ENCODE data around the gene MAPK8IP1.
"Not testable (repeated sequence)": the region's sequence is repeated elsewhere in the genome, so short reads cannot be mapped to it uniquely, and the experiment has no call there.

Gene MAPK8IP1

DNA sequence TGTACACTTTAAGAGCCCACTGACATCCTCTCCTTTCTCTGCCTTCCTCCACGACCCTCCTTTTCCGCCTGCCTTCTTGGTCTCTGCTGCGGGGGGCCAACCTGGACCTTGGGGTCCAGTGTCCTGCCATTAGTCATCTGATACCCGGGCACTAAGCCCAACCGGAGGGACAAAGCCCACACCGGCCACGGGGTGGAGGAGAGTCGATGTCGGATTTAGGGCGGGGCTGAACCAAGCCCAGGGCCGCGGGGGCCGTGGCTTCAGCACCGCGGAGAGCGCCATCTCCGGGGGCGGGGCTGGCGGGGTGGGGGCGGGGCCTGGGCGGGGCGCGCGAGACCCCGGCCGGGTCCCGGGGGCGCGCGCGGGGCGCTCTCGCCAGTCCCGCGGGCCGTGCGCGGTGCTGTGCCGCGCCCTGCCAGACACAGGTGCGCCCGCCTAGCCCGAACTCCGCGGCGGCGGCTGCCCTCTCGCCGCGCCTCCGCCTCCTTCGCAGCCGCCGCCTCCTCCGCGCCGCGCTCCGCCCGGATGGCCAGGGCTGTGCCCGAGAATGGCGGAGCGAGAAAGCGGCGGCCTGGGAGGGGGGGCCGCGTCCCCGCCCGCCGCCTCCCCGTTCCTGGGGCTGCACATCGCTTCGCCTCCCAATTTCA is at the start of gene MAPK8IP1:
MAPK8IP1 (plus strand) TSS at position 378 of the 647 bp plus-strand sequence; CDS start at position 548, 170 bp downstream.
- DNase-seq: peak; percentile 54

DNA sequence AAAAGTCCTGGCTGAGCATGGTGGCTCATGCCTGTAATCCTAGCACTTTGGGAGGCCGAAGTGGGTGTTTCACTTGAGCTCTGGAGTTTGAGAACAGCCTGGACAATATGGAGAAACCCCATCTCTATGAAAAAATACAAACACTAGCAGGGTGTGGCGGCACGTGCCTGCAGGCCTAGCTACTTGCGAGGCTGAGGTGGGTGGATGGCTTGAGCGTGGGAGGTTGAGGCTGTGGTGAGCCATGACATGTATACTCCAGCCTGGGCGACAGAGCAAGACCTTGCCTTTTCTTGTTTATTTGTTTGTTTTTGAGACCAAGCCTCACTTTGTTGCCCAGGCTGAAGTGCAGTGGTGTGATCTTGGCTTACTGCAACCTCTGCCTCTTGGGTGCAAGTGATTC is 46.2 kb upstream of the MAPK8IP1 start:
- no peak for DNase-seq

DNA sequence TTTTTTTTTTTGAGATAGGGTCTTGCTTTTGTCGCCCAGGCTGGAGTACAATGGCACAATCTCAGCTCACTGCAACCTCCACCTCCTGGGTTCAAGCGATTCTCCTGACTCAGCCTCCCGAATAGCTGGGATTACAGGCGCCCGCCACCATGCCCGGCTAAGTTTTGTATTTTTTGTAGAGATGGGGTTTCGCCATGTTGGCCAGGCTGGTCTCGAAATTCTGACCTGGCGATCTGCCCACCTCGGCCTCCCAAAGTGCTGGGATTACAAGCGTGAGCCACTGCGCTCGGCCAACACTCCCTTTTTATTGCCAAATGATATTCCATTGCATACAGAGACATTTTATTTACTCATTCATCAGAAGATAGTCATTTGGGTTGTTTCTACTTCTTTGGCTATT is 45.2 kb upstream of the MAPK8IP1 start:
- DNase-seq: not testable (repeated sequence)

DNA sequence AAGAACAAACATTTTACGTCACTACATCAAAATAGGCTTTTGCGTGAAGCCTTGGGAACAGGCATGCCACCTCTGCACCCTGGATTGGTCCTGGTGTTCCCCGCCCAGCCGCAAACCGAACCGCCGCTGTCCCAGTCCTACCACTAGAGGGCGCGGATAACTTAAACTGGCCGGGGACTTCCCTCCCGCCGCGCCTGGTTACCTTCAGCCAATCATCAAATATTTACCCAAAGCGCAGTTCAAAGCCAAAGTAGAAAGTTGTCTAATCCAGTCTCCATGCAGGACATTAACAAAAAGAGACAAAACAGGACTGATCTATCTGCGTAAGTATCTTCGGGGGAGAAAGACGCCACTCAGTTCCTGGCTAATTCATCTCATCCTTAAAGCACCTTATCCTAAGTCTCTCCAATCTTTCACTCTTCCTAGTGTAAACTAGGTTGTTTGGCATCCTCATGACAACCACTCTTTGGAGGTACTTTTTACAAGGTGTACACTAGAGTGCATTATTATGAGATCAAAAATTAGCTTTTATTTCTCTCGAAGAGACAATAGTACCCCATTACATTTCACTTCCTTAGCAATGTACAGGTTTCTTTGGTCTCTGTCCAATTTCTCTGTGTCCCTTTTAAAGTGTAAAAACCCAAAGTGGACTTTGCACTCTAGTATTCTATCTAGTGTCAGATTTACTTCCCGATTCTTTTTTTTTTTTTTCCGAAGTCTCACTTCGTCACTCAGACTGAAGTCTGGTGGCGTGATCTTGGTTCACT is 42.1 kb upstream of the MAPK8IP1 start:
- DNase-seq: peak; percentile 80

GRCh38 chr11:45844822-45845578 is 40.5 kb upstream of the MAPK8IP1 start:
- no peak for DNase-seq

GRCh38 chr11:45846174-45846675 is 39.2 kb upstream of the MAPK8IP1 start:
- no peak for DNase-seq

GRCh38 chr11:45846974-45847910 is 38.2 kb upstream of the MAPK8IP1 start, which contains the start of gene CRY2:
TSS of gene CRY2 (plus strand) at chr11:45847475. CDS start at chr11:45847491, 16 bp downstream.
- DNase-seq: peak; percentile 99

- peak; percentile 15 for DNase-seq
These were observed 37.5 kb upstream of the MAPK8IP1 start for GRCh38 chr11:45847911-45848316.

DNA sequence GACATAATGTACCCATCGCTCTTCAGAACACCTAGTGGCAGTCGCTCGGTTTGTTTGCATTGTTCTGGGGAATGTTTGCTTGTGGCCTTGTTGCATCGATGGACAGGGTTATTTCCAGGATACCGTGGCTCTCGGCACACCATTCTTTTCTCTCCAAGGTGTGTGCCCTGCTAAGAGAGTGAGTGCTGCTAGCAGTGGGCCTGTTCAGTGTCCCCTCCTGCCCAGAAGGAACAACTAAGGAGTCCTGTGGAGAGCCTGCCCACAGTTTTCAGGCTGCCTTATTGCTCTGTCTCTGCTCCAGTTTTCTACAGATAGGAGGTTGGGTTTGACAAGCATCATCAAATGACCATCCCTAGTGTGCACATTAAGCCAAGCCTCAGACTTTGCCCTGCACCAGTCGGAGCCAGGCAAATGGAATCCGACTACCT is 36.8 kb upstream of the MAPK8IP1 start:
- DNase-seq: no peak

- DNase-seq: no peak
These were observed 35.0 kb upstream of the MAPK8IP1 start for GRCh38 chr11:45850446-45850845.

DNA sequence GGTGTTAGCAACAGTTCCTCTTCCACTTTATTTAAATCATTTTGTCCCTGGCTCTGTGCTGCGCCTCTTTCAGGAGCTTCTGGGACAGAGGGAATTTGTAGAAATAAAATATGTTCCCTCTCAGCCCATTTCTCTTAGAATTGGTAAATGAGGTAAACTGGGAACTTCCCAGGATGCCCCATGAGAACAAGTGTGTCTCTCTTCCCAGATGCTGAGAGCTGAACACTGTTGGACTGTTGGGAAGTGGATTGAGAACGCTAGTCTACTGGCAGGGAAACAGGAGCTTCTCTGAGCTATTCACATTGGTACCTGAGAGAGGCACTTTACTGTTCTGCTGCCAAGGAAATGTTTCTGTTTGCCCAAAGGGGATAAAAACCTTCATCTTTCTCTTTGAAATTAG is 34.2 kb upstream of the MAPK8IP1 start:
- DNase-seq: no peak

DNA sequence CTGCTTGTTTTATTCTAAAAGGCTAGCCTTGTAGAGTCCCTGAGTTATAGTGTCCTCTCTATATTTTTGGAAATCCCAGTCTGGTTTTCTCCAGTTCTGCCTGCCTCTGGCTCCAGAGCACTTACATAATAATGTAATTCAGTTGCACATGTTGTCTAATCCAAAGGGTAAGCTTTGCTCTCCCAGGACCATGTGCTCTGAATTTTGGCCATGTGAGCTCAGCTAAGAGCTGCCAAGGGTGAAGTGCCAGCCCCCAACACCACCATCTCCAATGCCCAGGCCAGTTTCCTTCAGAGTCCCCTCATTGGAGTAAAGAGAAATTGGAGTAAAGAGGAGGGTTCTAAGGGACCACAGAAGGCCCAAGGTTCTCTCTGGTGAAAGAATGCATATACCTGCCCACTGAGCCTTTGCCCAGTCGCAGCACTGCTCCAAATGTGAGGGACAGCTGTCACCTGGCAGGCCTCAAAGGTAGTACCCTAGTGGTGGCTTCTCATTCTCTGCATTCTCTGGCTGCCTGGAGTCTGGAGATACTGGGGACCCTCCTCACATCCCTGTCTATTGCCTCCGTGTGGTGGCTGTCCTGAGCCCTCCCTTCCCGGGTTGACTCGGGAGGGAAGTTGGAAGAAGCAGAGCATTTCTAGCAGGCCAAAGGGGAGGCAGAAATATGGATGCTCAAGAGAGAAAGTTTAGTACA is 33.3 kb upstream of the MAPK8IP1 start:
- DNase-seq: no peak

DNA sequence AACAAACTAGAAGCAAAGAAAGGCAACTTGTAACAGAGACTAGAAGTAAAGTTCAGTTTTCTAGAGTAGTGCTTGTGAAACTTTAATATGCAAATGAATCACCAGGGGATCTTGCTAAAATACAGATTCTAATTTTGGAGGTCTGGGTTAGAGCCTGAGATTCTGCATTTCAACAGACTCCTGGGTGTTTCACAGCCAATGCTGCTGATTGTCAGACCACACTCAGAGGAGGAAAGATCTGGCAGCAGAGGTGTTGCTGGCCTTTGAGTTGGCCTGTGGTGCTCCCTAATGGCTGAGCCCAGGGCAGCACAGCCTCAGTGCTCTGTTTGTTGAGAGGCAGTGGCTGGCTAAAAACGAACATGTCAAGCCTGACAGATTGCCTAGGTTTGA is 32.7 kb upstream of the MAPK8IP1 start:
- no peak for DNase-seq

DNA sequence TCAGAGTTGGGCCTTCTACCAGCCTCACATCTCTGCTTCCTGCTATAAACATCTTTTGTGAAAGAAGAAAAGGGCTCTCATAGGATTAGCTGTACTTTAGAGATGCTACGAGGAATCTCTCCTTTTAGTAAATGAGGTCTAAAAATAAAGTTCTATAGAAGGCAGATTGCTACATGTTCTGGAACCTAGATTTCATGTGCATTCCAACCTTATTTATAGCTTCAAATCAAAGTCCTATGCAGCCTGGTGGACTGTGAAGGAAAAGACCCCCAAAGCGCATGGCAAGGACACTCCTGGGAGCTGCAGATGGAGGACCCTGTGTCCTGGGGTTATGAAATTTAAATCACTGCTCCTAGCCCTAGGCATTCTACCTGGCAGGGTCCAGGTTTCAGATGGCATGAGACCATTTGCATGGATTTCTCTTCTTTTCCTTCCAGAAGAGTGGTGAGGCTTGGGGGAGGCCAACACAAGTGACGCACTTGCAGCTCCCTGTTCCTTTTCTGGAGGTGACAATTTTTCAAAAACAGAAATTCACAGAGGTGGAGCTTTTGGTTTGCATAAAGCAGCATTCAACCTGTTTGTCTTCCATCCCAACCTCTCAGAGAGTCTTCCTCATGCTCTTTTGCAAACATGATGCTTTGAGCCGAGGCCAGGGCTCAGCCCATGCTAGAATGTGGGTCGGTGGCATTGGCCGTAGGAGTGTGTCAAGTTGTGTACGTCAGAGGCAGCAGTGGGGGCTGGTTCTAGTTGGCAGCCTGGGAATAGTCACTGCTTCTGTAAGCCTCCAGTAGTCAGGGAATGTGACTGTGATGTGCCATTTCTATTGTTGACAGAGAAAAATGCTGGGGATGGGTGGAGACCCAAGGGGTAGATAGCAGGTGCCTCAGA is 31.9 kb upstream of the MAPK8IP1 start:
- no peak for DNase-seq

GRCh38 chr11:45855308-45855707 is 30.1 kb upstream of the MAPK8IP1 start:
- no peak for DNase-seq

- DNase-seq: no peak
These were observed 29.4 kb upstream of the MAPK8IP1 start for GRCh38 chr11:45856044-45856468.

DNA sequence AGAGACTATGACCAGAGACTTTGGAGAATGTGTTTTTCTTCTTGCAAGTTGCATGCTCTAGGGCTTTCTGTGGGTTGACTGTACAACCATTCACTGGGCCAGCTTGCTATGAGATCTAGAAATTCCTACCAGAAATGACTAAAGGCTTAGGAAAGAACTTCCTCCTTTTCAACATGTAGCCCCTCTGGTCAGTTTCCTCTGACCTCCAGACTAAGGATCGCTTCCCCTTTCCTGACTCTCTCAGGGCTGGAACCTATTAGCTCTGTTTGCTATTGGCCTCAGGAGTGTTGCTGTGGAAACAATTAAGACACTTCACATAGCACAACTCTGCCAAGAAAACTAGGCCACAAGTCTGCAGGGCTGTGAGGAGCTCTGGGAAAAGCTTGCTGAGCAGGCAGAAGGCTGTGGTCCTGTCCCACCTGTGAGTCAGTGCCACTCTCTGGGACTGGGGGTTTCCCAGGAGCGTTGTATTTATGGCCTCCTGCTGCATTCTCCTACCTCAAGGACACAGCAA is 27.4 kb upstream of the MAPK8IP1 start:
- DNase-seq: no peak

- no peak for DNase-seq
These were observed 26.6 kb upstream of the MAPK8IP1 start for GRCh38 chr11:45858751-45859398.

- DNase-seq: no peak
These were observed 25.8 kb upstream of the MAPK8IP1 start for GRCh38 chr11:45859661-45860140.

Data from stimulated activated CD4-positive, alpha-beta T cell treated with anti-CD3 and anti-CD28 coated beads, Interleukin-12 subunit alpha, Interleukin-12 subunit beta, amount 100 ng/mL, for 4 hours (primary cell).